AG09309 (cell line): ENCODE results near the gene STX18.

Source experiments
- DNase-seq: peaks from one replicate; pipeline ENCODE4 v3.0.0-alpha.2; 2010; ENCODE audit warnings: low read depth
- H3K4me3 ChIP-seq: 2 replicates; pipeline ENCODE4 v1.5.1; 2011; ENCODE audit warnings: mild to moderate bottlenecking, low read depth, low read length, moderate library complexity; ENCODE audit not compliant: control insufficient read depth
- TF ChIP-seq, protein P1 (sequence below): IDR thresholded peaks from 2 replicates; pipeline ENCODE4 v1.5.1; 2011; ENCODE audit warnings: mild to moderate bottlenecking, low read depth, low read length, inconsistent platforms; ENCODE audit not compliant: insufficient read depth, control insufficient read depth; ENCODE audit errors: missing control alignments

Gene STX18

GRCh38 chr4:4461178-4461577, 80.7 kb downstream of the STX18 start:
- no peak overlapping the region for H3K4me3 ChIP-seq
- no peak for DNase-seq
- TF ChIP-seq, protein P1, sequence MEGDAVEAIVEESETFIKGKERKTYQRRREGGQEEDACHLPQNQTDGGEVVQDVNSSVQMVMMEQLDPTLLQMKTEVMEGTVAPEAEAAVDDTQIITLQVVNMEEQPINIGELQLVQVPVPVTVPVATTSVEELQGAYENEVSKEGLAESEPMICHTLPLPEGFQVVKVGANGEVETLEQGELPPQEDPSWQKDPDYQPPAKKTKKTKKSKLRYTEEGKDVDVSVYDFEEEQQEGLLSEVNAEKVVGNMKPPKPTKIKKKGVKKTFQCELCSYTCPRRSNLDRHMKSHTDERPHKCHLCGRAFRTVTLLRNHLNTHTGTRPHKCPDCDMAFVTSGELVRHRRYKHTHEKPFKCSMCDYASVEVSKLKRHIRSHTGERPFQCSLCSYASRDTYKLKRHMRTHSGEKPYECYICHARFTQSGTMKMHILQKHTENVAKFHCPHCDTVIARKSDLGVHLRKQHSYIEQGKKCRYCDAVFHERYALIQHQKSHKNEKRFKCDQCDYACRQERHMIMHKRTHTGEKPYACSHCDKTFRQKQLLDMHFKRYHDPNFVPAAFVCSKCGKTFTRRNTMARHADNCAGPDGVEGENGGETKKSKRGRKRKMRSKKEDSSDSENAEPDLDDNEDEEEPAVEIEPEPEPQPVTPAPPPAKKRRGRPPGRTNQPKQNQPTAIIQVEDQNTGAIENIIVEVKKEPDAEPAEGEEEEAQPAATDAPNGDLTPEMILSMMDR, result no peak

DNA sequence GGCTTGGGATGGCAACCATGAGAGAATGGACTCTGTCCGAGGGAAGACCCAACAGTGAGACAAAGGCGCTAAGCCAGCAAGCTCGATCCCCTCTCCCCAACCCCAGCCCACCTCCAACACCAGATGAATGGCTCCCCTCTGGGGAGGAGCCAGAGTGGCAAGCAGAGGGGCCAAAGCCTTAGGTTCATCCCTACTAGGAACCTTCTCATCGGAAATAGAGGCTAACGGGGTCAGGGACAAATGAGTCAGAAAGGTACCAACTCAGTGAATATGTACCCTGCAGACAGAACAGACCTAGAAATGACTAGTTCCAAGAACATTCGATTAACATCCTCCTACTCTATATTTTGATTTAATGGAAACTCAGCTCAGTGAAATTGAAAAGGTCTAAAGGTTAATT, 81.1 kb downstream of the STX18 start:
- DNase-seq, result no peak
- no peak overlapping the region for H3K4me3 ChIP-seq
- TF ChIP-seq, protein P1, result no peak

- DNase-seq, result no peak
- TF ChIP-seq, protein P1, result no peak
- H3K4me3 ChIP-seq, result no peak overlapping the region
These were observed 82.7 kb downstream of the STX18 start for GRCh38 chr4:4459181-4459580.

DNA sequence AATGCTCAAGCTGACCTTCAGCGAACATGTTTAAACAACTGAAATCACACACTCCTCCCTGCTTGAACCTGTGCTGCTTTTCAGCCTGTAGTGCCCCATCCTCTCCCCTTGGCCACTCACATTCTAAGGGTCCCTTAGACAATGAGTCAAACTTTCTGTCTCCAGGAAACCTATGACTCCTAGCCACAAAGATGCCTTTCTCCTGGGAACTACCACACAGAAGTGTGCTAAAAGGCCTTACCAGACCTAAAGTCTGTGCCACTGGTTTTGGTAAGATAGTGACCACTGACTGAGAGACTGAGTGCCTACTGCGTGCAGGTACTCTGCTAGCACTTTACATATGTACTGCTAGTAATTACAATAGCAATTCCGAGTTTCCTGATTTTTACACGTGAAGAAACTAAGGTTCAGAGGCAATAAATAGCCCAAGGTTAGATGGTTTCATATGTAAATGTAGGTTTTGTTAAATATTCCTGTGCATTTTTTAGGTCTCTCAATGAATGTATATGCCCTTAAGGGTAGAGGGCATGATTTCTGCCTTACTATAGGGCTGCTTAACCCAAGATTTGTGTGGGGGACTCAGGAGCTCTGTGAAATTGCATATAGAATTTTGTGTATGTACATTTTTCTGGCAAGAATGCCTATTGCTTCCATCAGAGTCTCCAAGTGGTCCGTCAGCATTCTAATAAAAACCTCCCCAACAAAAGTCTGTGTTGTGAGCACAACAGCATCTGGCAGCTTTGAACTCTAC, 83.9 kb downstream of the STX18 start:
- no peak for DNase-seq
- TF ChIP-seq, protein P1, result no peak
- H3K4me3 ChIP-seq, result no peak overlapping the region

- TF ChIP-seq, protein P1, result no peak
- no peak for DNase-seq
- no peak overlapping the region for H3K4me3 ChIP-seq
These were observed 84.9 kb downstream of the STX18 start for GRCh38 chr4:4456816-4457578.

- no peak for DNase-seq
- TF ChIP-seq, protein P1, result no peak
- no peak overlapping the region for H3K4me3 ChIP-seq
These were observed 85.5 kb downstream of the STX18 start for GRCh38 chr4:4456351-4456750.
